ENCODE results near the gene LETM1.

The LETM1 gene

DNA sequence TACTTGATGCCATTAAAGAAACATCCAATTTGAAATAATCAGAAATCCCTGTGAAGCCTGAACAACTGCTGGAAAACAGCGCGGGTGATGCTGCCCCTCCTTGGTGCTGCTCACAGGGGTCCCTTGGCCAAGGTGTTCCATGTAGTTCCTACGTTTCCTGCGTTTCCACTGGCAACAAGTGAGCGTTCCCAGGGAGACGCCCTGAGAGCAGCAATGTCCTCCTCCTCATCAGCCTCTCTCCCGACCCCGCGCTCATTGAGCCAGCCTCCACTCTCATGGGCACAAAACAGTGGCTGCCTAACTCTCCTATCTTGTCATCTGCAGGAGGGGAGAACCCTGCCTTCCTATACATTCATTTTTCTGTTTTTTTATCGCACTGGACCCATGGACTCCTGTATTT is 18.9 kb downstream of the LETM1 start:
- TF ChIP-seq SIN3A (IDR thresholded peaks at IDR 0.05; ENCODE audit: borderline replicate concordance, insufficient read depth, low read length) (no peak), POLR2AphosphoS5 (IDR thresholded peaks at IDR 0.05; ENCODE audit: low read depth, low read length) (no peak)

DNA sequence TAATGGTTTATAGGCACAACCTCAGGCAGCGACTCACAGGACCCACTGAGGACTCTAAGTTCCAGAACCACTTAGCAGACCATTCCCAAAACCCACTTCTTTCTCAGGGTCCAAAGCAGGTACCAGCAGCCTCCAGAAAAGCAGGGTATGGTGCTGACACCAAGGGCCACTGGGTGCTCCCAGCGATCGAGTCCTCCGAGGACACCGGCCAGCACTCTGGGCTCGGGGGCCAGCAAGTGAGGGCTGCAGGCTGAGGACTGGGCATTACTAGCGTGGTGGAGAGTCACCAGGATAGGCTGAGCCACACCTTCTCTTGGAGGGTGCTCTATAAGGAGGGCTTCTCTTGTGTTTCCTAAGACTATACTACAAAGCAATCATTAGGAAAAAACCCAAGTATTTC is 19.3 kb downstream of the LETM1 start:
- no peak for TF ChIP-seq FOXP2 (optimal IDR thresholded peaks at IDR 0.05; ENCODE audit: borderline replicate concordance, extremely low read depth, extremely low read length, insufficient read depth)
- no peak for TF ChIP-seq SIN3A (IDR thresholded peaks at IDR 0.05; ENCODE audit: borderline replicate concordance, insufficient read depth, low read length)
- TF ChIP-seq, protein P1, sequence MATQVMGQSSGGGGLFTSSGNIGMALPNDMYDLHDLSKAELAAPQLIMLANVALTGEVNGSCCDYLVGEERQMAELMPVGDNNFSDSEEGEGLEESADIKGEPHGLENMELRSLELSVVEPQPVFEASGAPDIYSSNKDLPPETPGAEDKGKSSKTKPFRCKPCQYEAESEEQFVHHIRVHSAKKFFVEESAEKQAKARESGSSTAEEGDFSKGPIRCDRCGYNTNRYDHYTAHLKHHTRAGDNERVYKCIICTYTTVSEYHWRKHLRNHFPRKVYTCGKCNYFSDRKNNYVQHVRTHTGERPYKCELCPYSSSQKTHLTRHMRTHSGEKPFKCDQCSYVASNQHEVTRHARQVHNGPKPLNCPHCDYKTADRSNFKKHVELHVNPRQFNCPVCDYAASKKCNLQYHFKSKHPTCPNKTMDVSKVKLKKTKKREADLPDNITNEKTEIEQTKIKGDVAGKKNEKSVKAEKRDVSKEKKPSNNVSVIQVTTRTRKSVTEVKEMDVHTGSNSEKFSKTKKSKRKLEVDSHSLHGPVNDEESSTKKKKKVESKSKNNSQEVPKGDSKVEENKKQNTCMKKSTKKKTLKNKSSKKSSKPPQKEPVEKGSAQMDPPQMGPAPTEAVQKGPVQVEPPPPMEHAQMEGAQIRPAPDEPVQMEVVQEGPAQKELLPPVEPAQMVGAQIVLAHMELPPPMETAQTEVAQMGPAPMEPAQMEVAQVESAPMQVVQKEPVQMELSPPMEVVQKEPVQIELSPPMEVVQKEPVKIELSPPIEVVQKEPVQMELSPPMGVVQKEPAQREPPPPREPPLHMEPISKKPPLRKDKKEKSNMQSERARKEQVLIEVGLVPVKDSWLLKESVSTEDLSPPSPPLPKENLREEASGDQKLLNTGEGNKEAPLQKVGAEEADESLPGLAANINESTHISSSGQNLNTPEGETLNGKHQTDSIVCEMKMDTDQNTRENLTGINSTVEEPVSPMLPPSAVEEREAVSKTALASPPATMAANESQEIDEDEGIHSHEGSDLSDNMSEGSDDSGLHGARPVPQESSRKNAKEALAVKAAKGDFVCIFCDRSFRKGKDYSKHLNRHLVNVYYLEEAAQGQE (IDR thresholded peaks at IDR 0.05; ENCODE audit: insufficient read depth in 1 of 2, low read depth in 2 of 2, low read length in 2 of 2) = no peak
- no peak for TF ChIP-seq TAF1 (IDR thresholded peaks at IDR 0.05; ENCODE audit: borderline replicate concordance, insufficient read depth, low read length)
- TF ChIP-seq POLR2AphosphoS5 (IDR thresholded peaks at IDR 0.05; ENCODE audit: low read depth, low read length) = no peak

DNA sequence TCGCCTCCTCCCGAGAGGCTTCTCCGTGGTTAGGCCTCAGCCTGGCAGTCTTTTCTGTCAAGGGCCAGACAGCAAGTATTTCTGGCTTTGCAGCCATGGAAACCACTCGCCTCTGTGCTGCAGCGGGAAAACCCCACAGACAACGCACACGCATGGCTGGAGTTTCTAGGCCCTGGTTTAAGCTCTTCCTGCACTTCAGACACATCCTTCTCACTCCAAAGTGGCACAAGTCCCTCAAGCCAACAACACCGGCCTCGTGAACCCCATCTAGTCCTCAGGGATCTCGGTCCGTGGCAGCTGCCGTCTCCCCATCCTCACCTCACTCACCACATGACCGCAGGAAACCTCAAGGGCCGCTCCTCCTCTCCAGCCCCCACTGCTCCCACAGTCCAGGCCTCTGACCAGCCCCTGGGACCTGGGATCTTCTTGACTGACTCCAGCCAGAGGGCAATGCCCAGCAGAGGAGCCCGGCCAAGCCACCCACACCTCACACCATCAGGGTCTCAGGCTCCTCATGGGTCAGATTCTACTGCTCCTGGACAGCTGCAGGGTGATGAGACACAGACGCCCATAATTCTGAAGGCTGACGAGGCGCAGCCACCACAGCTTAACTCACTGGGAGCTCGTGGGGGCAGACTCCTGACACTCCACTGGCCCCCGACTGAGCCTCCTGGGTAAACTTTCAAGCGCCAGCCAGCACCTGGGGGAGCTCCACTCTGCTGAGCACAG is 21.7 kb downstream of the LETM1 start:
- no peak for TF ChIP-seq SIN3A (IDR thresholded peaks at IDR 0.05; ENCODE audit: borderline replicate concordance, insufficient read depth, low read length)
- TF ChIP-seq FOXP2 (optimal IDR thresholded peaks at IDR 0.05; ENCODE audit: borderline replicate concordance, extremely low read depth, extremely low read length, insufficient read depth) = no peak
- TF ChIP-seq TAF1 (IDR thresholded peaks at IDR 0.05; ENCODE audit: borderline replicate concordance, insufficient read depth, low read length) = no peak
- TF ChIP-seq, protein P1 (IDR thresholded peaks at IDR 0.05; ENCODE audit: insufficient read depth in 1 of 2, low read depth in 2 of 2, low read length in 2 of 2) = no peak
- no peak for TF ChIP-seq POLR2AphosphoS5 (IDR thresholded peaks at IDR 0.05; ENCODE audit: low read depth, low read length)

DNA sequence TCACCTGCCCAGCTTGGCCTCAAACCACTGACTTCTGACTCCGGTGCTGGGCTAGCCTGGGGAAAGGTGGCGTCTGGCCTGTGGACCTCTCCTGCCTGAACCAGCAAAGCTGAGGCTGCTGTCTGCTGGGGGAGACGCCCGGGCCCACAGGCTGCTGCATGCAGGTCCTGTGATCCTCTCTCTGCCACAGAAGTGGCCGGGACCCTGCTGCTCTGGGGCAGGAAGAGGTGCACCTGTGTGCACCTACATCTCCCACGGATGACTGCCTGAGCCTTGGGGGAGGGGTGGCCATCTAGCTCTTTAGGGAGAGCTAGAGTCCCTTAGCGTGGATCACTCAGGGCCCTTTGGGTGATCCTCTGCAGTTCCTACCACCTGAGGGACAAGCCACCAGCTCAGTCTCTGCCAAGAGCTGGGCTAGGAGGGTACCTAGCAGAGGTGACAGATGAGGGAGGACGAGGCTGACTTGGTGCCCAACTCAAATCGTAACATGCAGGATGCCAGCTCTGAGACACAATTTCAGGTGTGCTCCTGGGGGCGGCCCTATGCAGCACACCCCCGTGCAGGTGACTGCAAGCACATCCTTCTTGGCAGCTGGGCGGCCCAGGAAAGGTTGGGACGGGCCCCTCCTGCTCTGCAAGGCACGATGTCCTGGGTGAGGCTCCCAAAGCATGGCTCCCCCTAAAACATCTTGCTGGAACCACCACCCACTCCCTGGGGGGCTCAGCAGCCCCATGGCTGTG is 22.5 kb downstream of the LETM1 start:
- TF ChIP-seq SIN3A (IDR thresholded peaks at IDR 0.05; ENCODE audit: borderline replicate concordance, insufficient read depth, low read length) (no peak), TAF1 (IDR thresholded peaks at IDR 0.05; ENCODE audit: borderline replicate concordance, insufficient read depth, low read length) (no peak), FOXP2 (optimal IDR thresholded peaks at IDR 0.05; ENCODE audit: borderline replicate concordance, extremely low read depth, extremely low read length, insufficient read depth) (no peak), POLR2AphosphoS5 (IDR thresholded peaks at IDR 0.05; ENCODE audit: low read depth, low read length) (no peak)
- TF ChIP-seq, protein P1 (IDR thresholded peaks at IDR 0.05; ENCODE audit: insufficient read depth in 1 of 2, low read depth in 2 of 2, low read length in 2 of 2) = no peak

DNA sequence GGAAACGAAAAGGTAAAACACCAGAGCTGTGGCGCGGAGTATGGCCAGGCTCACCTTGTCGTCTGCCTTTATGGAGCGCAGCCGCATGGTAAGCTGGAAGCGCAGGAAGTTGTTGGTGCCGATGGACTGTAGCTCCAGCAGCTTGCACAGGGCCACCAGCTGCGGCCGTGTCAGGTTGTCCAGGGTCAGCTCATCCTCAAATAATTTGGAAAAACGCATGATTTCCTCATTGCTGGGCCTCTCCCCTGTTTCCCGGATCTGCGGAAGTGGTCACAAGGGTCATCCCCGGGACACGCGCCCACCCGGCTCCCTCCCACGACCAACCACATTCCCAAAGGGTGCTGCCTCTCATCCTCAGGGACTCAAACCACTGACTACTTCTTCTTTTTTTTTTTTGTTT is 23.3 kb downstream of the LETM1 start:
- no peak for TF ChIP-seq TAF1 (IDR thresholded peaks at IDR 0.05; ENCODE audit: borderline replicate concordance, insufficient read depth, low read length)
- TF ChIP-seq, protein P1 (IDR thresholded peaks at IDR 0.05; ENCODE audit: insufficient read depth in 1 of 2, low read depth in 2 of 2, low read length in 2 of 2) = no peak
- TF ChIP-seq SIN3A (IDR thresholded peaks at IDR 0.05; ENCODE audit: borderline replicate concordance, insufficient read depth, low read length) = no peak
- TF ChIP-seq POLR2AphosphoS5 (IDR thresholded peaks at IDR 0.05; ENCODE audit: low read depth, low read length) = no peak
- no peak for TF ChIP-seq FOXP2 (optimal IDR thresholded peaks at IDR 0.05; ENCODE audit: borderline replicate concordance, extremely low read depth, extremely low read length, insufficient read depth)

All from PFSK-1 (cell line).